B cell (primary cell): Measurements from ENCODE around the gene TFCP2L1. TPM values are rescaled to one million over a fixed set of nuclear protein-coding genes. Genes with fewer than 3 reads are reported as not detected.

Experiments used
- ATAC-seq: fragments of 200-7000 bp; cut with Tn5 transposase; one replicate; pipeline ENCODE4 v1.10.0; 2021; ENCODE audit warnings: low read depth, mild to moderate bottlenecking, moderate number of reproducible peaks, moderate library complexity
- CTCF ChIA-PET: fragments of 350-600 bp; sonication (Branson Sonifier 250); formaldehyde crosslinking; loops from one replicate; lab custom pipeline; 2021; ENCODE audit warnings: antibody characterized with exemption, inconsistent platforms; lab: Charles Lee
- POLR2A ChIA-PET: fragments of 350-600 bp; sonication (Branson Sonifier 250); formaldehyde crosslinking; loops from one replicate; lab custom pipeline; 2021; ENCODE audit warnings: antibody characterized with exemption; lab: Charles Lee
- DNase-seq: peaks from one replicate; pipeline ENCODE4 v3.0.0; 2013
- H2AFZ ChIP-seq: 2 replicates; pipeline ENCODE4 v1.6.1; 2012; ENCODE audit warnings: mild to moderate bottlenecking, low read depth, low read length; ENCODE audit not compliant: insufficient read depth, poor library complexity, severe bottlenecking
- H3K27ac ChIP-seq, 2 donors: 1 replicate in 1 of 2; 2 replicates in 1 of 2; pipeline ENCODE4 v1.5.1; 2012 to 2013; ENCODE audit warnings: low read length in 2 of 2, mild to moderate bottlenecking in 2 of 2, moderate library complexity in 1 of 2
- H3K27me3 ChIP-seq, 4 experiments: fragments of 200-600 bp in 1 of 4; sonication (generic) in 1 of 4; replicated peaks in 1 of 4; 1 replicate in 2 of 4; 2 replicates in 2 of 4; pipeline versions ENCODE4 v1.6.1 to v1.7.0; 2013 to 2016; ENCODE audit warnings: low read length in 3 of 4, mild to moderate bottlenecking in 2 of 4, mixed read lengths in 1 of 4, moderate library complexity in 1 of 4; ENCODE audit not compliant: insufficient read depth in 4 of 4, control insufficient read depth in 3 of 4; ENCODE audit errors: control extremely low read depth in 1 of 4
- H3K36me3 ChIP-seq, 2 experiments: replicated peaks in 1 of 2; 1 replicate in 1 of 2; 2 replicates in 1 of 2; pipeline versions ENCODE4 v1.6.1 to v1.7.1; 2013; ENCODE audit warnings: low read length in 1 of 2; ENCODE audit not compliant: insufficient read depth in 2 of 2, control insufficient read depth in 1 of 2; ENCODE audit errors: control extremely low read depth in 1 of 2, extremely low read depth in 1 of 2
- H3K4me1 ChIP-seq, 2 donors: fragments of 200-600 bp in 1 of 2; sonication (generic) in 1 of 2; 1 replicate in 1 of 2; 2 replicates in 1 of 2; pipeline versions ENCODE4 v1.5.1 to v1.6.1; 2013 to 2017; ENCODE audit warnings: low read length in 2 of 2; ENCODE audit not compliant: control insufficient read depth in 2 of 2, insufficient read depth in 2 of 2
- H3K4me2 ChIP-seq: replicated peaks from 2 replicates; pipeline ENCODE3; 2012; ENCODE audit warnings: mild to moderate bottlenecking, low read depth, low read length; ENCODE audit not compliant: poor library complexity, severe bottlenecking
- H3K4me3 ChIP-seq, 5 experiments: fragments of 200-600 bp in 1 of 5; sonication (generic) in 1 of 5; 1 replicate in 3 of 5; 2 replicates in 2 of 5; pipeline versions ENCODE4 v1.5.1 to v1.7.0; 2011 to 2016; ENCODE audit warnings: low read length in 4 of 5, mild to moderate bottlenecking in 4 of 5, low read depth in 2 of 5, control low read depth in 1 of 5, moderate library complexity in 1 of 5; ENCODE audit not compliant: insufficient read depth in 1 of 5; ENCODE audit errors: control extremely low read depth in 1 of 5, extremely low read depth in 1 of 5
- H3K79me2 ChIP-seq: fragments of 200-600 bp; sonication (generic); one replicate; pipeline ENCODE4 v1.6.0; 2016; ENCODE audit warnings: low read length; ENCODE audit not compliant: control insufficient read depth, insufficient read depth
- H3K9ac ChIP-seq: fragments of 200-600 bp; sonication (generic); 2 replicates; pipeline ENCODE4 v1.6.1; 2017; ENCODE audit warnings: mild to moderate bottlenecking, low read length, moderate library complexity
- H3K9me3 ChIP-seq, 3 donors: one replicate each; pipeline versions ENCODE4 v1.6.1 to v1.7.1; 2013; ENCODE audit warnings: low read length in 2 of 3; ENCODE audit not compliant: control insufficient read depth in 2 of 3, insufficient read depth in 1 of 3; ENCODE audit errors: control extremely low read depth in 1 of 3
- H4K20me1 ChIP-seq: 2 replicates; pipeline ENCODE4 v1.6.0; 2012; ENCODE audit warnings: mild to moderate bottlenecking, low read length; ENCODE audit not compliant: insufficient read depth, control insufficient read depth, poor library complexity, severe bottlenecking
- H3K27ac Mint-ChIP-seq: one replicate; pipeline ENCODE4 v1.8.0; 2021; ENCODE audit warnings: mixed read lengths
- H3K27me3 Mint-ChIP-seq: one replicate; pipeline ENCODE4 v1.8.0; 2021; ENCODE audit warnings: mixed read lengths
- H3K4me1 Mint-ChIP-seq: one replicate; pipeline ENCODE4 v1.8.0; 2021; ENCODE audit warnings: mixed read lengths
- H3K4me3 Mint-ChIP-seq: one replicate; pipeline ENCODE4 v1.8.0; 2021; ENCODE audit warnings: mixed read lengths
- H3K9me3 Mint-ChIP-seq: one replicate; pipeline ENCODE4 v1.8.0; 2022; ENCODE audit warnings: mixed read lengths; ENCODE audit not compliant: insufficient read depth
- CTCF ChIP-seq: fragments of 200-600 bp; IDR thresholded peaks from one replicate; pipeline ENCODE4 v1.8.0; 2022; ENCODE audit warnings: antibody characterized with exemption, mild to moderate bottlenecking
- EZH2 ChIP-seq: IDR thresholded peaks from 2 replicates; pipeline ENCODE4 v1.6.1; 2012; ENCODE audit warnings: borderline replicate concordance, low read depth, mild to moderate bottlenecking, moderate library complexity, low read length; ENCODE audit not compliant: insufficient read depth, poor library complexity, severe bottlenecking
- WGBS: methylation state at CpG from one replicate; pipeline ENCODE4 v1.1.5; 2013; ENCODE audit warnings: missing lambda C conversion rate; ENCODE audit not compliant: insufficient coverage; 5-methylcytosine and 5-hydroxymethylcytosine counted together
- intact Hi-C: fragments of 100-400 bp; cut with micrococcal nuclease; formaldehyde crosslinking; loops from one replicate; pipeline ENCODE4 v1.10.0; 2022
- polyA plus RNA-seq: library from polyadenylated mRNA; depleted of rRNA; stranded (reverse); fragments of >200 nt; gene quantifications from 2 replicates; pipeline ENCODE4 v1.2.3, GENCODE V29; 2012
- total RNA-seq, 2 donors: library from RNA; stranded (reverse); fragments of 120-200 nt in 1 of 2; gene quantifications; 1 replicate in 1 of 2; 2 replicates in 1 of 2; pipeline versions ENCODE4 v1.2.3 to v1.2.4, GENCODE V29; 2013 to 2022

The TFCP2L1 gene
- total and polyA plus RNA-seq, 2 donors (not counting 1 experiment from before 2014, with no cell fraction given) = 0.03 TPM; not detected in 1

- CTCF ChIA-PET = no interaction called here
- no peak overlapping the region for H3K9ac ChIP-seq
- H3K4me3 Mint-ChIP-seq = no peak overlapping the region
- TF ChIP-seq CTCF (no peak), EZH2 (no peak)
- H4K20me1 ChIP-seq = no peaks in the 10 kb centered on the region
- no peaks in the 10 kb centered on the region for H3K79me2 ChIP-seq
- DNase-seq (no peak), ATAC-seq (no peak)
- 98% methylated on average over 8 of the region's 8 CpGs for WGBS
- POLR2A ChIA-PET = no interaction called here
- no peaks in the 10 kb centered on the region for H3K4me1 Mint-ChIP-seq
- no peaks in the 10 kb centered on the region for H3K9me3 Mint-ChIP-seq
- no peaks in the 10 kb centered on the region for H3K4me1 ChIP-seq
- H3K4me2 ChIP-seq = no peak overlapping the region
- H3K4me3 ChIP-seq = no peak overlapping the region
- H3K27me3 ChIP-seq = no peaks in the 10 kb centered on the region
- no peaks in the 10 kb centered on the region for H3K36me3 ChIP-seq
- H3K9me3 ChIP-seq = peaks cover 0 to 10% (median 0%) of the 10 kb centered on the region in 3 donors
- H3K27me3 Mint-ChIP-seq = no peaks in the 10 kb centered on the region
- intact Hi-C loops = no loop called here
- H3K27ac Mint-ChIP-seq = no peak overlapping the region
- no peak overlapping the region for H3K27ac ChIP-seq
- H2AFZ ChIP-seq = no peak overlapping the region
These were observed 88.2 kb downstream of the TFCP2L1 start for GRCh38 chr2:121196849-121197155.

- H3K4me1 ChIP-seq = no peaks in the 10 kb centered on the region
- H3K27me3 Mint-ChIP-seq = no peaks in the 10 kb centered on the region
- peaks cover 0 to 10% (median 0%) of the 10 kb centered on the region in 3 donors for H3K9me3 ChIP-seq
- H4K20me1 ChIP-seq = no peaks in the 10 kb centered on the region
- ATAC-seq (no peak), DNase-seq (no peak)
- TF ChIP-seq CTCF = no peak
- no peak for TF ChIP-seq EZH2
- H3K4me2 ChIP-seq = no peak overlapping the region
- ChIA-PET POLR2A (no interaction called here), CTCF (no interaction called here)
- no peak overlapping the region for H3K9ac ChIP-seq
- WGBS = 86% methylated on average over 16 of the region's 19 CpGs
- H3K9me3 Mint-ChIP-seq = no peaks in the 10 kb centered on the region
- no peaks in the 10 kb centered on the region for H3K27me3 ChIP-seq
- H2AFZ ChIP-seq = no peak overlapping the region
- no peak overlapping the region for H3K27ac Mint-ChIP-seq
- no peak overlapping the region for H3K27ac ChIP-seq
- intact Hi-C loops = no loop called here
- H3K36me3 ChIP-seq = no peaks in the 10 kb centered on the region
- H3K79me2 ChIP-seq = no peaks in the 10 kb centered on the region
- H3K4me3 ChIP-seq = no peak overlapping the region
- no peak overlapping the region for H3K4me3 Mint-ChIP-seq
- H3K4me1 Mint-ChIP-seq = no peaks in the 10 kb centered on the region
These were observed 88.7 kb downstream of the TFCP2L1 start for GRCh38 chr2:121196132-121196848.
